Caco-2 (cell line): ENCODE data around the gene CERS6. TPM values are rescaled to one million over a fixed set of nuclear protein-coding genes. Genes with fewer than 3 reads are reported as not detected.
A peak's percentile ranks its signal among the peaks of the same experiment; 100 is the strongest.

ENCODE experiments used
- BruUV-seq: library from RNA; stranded (reverse); fragments of 400-500 nt; replicated peaks from 2 replicates; lab custom pipeline; 2021; lab: Mats Ljungman, UMichigan
- CTCF ChIA-PET: fragments of 300-600 bp; sonication (Branson Sonifier 250); formaldehyde crosslinking; loops from one replicate; lab custom pipeline; 2022; ENCODE audit warnings: antibody characterized with exemption; lab: Charles Lee
- POLR2A ChIA-PET: fragments of 300-600 bp; sonication (Branson Sonifier 250); formaldehyde crosslinking; loops from one replicate; lab custom pipeline; 2022; ENCODE audit warnings: antibody characterized with exemption; lab: Charles Lee
- DNase-seq, 2 experiments: peaks; one replicate each; pipeline versions ENCODE4 v3.0.0 to v3.0.0-alpha.2; 2020 to 2022
- H3K27me3 ChIP-seq: replicated peaks from 2 replicates; pipeline ENCODE4 v1.6.0; 2011; ENCODE audit warnings: low read length; ENCODE audit not compliant: control insufficient read depth, insufficient read depth
- H3K36me3 ChIP-seq: 2 replicates; pipeline ENCODE4 v1.5.1; 2011; ENCODE audit warnings: low read length; ENCODE audit not compliant: control insufficient read depth, insufficient read depth
- H3K4me1 ChIP-seq: fragments of 250-450 bp; sonication (Bioruptor Pico); 2 replicates; pipeline ENCODE4 v1.5.1; 2020; ENCODE audit warnings: mild to moderate bottlenecking
- H3K4me3 ChIP-seq: 2 replicates; pipeline ENCODE4 v1.5.1; 2011; ENCODE audit warnings: low read depth, mild to moderate bottlenecking, control low read depth, low read length
- H3K9me3 ChIP-seq: fragments of 250-450 bp; sonication (Bioruptor Pico); 2 replicates; pipeline ENCODE4 v1.5.1; 2020; ENCODE audit warnings: mild to moderate bottlenecking, moderate library complexity
- H3K27ac Mint-ChIP-seq: one replicate; pipeline ENCODE4 v1.8.0; 2022; ENCODE audit warnings: mixed read lengths; ENCODE audit not compliant: unreplicated experiment
- H3K27me3 Mint-ChIP-seq: one replicate; pipeline ENCODE4 v1.8.0; 2022; ENCODE audit warnings: mixed read lengths; ENCODE audit not compliant: insufficient read depth, unreplicated experiment
- H3K36me3 Mint-ChIP-seq: one replicate; pipeline ENCODE4 v1.8.0; 2022; ENCODE audit warnings: mild to moderate bottlenecking, mixed read lengths; ENCODE audit not compliant: insufficient read depth, unreplicated experiment
- H3K4me1 Mint-ChIP-seq: one replicate; pipeline ENCODE4 v1.8.0; 2022; ENCODE audit warnings: low read depth, mixed read lengths; ENCODE audit not compliant: unreplicated experiment
- H3K4me3 Mint-ChIP-seq: one replicate; pipeline ENCODE4 v1.8.0; 2022; ENCODE audit warnings: mild to moderate bottlenecking, moderate library complexity, mixed read lengths; ENCODE audit not compliant: unreplicated experiment
- H3K9me3 Mint-ChIP-seq: one replicate; pipeline ENCODE4 v1.8.0; 2022; ENCODE audit warnings: mixed read lengths; ENCODE audit not compliant: unreplicated experiment
- intact Hi-C: fragments of 100-400 bp; cut with micrococcal nuclease; formaldehyde crosslinking; loops from one replicate; pipeline ENCODE4 v1.10.0; 2022; ENCODE audit not compliant: unreplicated experiment
- total RNA-seq: library from RNA; stranded (reverse); gene quantifications from 2 replicates; pipeline ENCODE4 v1.2.3, GENCODE V29; 2022
- TF ChIP-seq, protein P1 (sequence below), 2 experiments: fragments of 200-600 bp in 1 of 2; IDR thresholded peaks; 1 replicate in 1 of 2; 2 replicates in 1 of 2; pipeline versions ENCODE4 v1.5.1 to v1.8.0; 2011 to 2022; ENCODE audit warnings: antibody characterized with exemption in 1 of 2, control low read depth in 1 of 2, inconsistent platforms in 1 of 2, low read depth in 1 of 2, low read length in 1 of 2, mild to moderate bottlenecking in 1 of 2, moderate library complexity in 1 of 2; ENCODE audit not compliant: insufficient read depth in 1 of 2, severe bottlenecking in 1 of 2, unreplicated experiment in 1 of 2

The CERS6 gene
- total RNA-seq, 1 experiment from 2014 or later: 32.7 TPM

DNA sequence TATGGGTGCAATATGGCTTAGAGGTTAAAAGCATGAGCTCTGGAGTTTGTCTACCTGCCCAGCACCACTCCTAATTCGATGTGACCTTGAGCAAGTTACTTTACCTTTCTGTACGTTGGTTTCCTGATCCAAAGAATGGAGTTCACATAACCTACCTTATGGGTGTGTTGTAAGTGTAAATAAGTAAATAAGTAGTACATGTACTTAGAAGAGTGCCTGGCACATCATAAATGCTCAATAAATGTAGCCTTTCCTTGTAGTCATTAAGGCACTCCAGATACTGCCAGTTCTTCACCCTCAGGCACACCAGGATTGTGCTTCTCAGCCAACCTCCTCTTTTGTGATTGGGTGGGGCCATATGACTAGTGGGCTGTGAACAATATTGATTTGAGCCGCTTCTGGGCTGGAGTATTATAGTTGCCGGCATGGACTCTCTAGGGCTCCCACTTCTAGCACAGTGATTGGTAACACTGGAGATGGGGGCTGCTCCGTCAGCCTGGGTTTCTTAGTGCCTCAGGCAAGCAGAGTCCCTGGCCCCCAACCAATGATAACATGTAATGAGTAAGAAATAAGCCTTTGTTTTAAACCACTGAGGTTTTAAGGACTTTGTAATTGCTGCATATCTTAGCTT is 244.7 kb downstream of the CERS6 start:
- peaks cover 21% of the 10 kb centered on the region for H3K4me1 ChIP-seq
- no peaks in the 10 kb centered on the region for H3K9me3 Mint-ChIP-seq
- H3K27me3 Mint-ChIP-seq: no peaks in the 10 kb centered on the region
- no peaks in the 10 kb centered on the region for H3K27me3 ChIP-seq
- no peak overlapping the region for H3K4me3 ChIP-seq
- CTCF ChIA-PET: no interaction called here
- no peak overlapping the region for H3K27ac Mint-ChIP-seq
- H3K36me3 ChIP-seq: no peaks in the 10 kb centered on the region; the same call in 1 of the 2 replicates
- DNase-seq: no peak
- H3K36me3 Mint-ChIP-seq: peaks cover 7% of the 10 kb centered on the region
- no TSS peak for BruUV-seq
- intact Hi-C loops: no loop called here
- H3K9me3 ChIP-seq: no peaks in the 10 kb centered on the region; the same call in 1 of the 2 replicates
- H3K4me3 Mint-ChIP-seq: no peak overlapping the region
- POLR2A ChIA-PET: no interaction called here
- TF ChIP-seq, protein P1, sequence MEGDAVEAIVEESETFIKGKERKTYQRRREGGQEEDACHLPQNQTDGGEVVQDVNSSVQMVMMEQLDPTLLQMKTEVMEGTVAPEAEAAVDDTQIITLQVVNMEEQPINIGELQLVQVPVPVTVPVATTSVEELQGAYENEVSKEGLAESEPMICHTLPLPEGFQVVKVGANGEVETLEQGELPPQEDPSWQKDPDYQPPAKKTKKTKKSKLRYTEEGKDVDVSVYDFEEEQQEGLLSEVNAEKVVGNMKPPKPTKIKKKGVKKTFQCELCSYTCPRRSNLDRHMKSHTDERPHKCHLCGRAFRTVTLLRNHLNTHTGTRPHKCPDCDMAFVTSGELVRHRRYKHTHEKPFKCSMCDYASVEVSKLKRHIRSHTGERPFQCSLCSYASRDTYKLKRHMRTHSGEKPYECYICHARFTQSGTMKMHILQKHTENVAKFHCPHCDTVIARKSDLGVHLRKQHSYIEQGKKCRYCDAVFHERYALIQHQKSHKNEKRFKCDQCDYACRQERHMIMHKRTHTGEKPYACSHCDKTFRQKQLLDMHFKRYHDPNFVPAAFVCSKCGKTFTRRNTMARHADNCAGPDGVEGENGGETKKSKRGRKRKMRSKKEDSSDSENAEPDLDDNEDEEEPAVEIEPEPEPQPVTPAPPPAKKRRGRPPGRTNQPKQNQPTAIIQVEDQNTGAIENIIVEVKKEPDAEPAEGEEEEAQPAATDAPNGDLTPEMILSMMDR (IDR thresholded peaks at IDR 0.05; ENCODE audit: insufficient read depth in 1 of 2, low read depth in 1 of 2, low read length in 1 of 2, severe bottlenecking in 1 of 2, unreplicated experiment in 1 of 2): no peak
- H3K4me1 Mint-ChIP-seq: peaks cover 22% of the 10 kb centered on the region

DNA sequence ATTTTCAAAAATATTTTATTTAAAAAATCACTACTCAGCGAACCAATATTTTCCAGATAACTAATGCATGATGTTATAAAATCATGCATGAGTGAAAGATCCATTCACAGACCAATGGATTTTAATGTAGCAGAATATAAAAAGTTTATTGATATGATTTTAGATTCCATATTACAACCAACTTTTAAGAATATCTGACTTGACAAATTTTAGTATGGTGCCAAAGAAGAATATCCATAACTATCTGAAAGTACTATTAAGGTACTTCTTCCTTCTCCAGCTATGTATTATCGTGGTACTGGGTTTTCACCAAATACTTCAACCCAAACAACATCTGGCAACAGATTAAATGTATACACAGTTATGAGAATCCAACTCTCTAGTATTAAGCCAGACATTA is 246.5 kb downstream of the CERS6 start:
- ChIA-PET CTCF (no interaction called here), POLR2A (no interaction called here)
- intact Hi-C loops: no loop called here
- H3K9me3 ChIP-seq: no peaks in the 10 kb centered on the region; the same call in 1 of the 2 replicates
- no peaks in the 10 kb centered on the region; the same call in 1 of the 2 replicates for H3K36me3 ChIP-seq
- no TSS peak for BruUV-seq
- DNase-seq: no peak
- Mint-ChIP-seq H3K4me3 (no peak overlapping the region), H3K27ac (no peak overlapping the region), H3K9me3 (no peaks in the 10 kb centered on the region), H3K27me3 (no peaks in the 10 kb centered on the region), H3K4me1 (peaks cover 27% of the 10 kb centered on the region), H3K36me3 (no peaks in the 10 kb centered on the region)
- H3K4me3 ChIP-seq: no peak overlapping the region
- TF ChIP-seq, protein P1 (IDR thresholded peaks at IDR 0.05; ENCODE audit: insufficient read depth in 1 of 2, low read depth in 1 of 2, low read length in 1 of 2, severe bottlenecking in 1 of 2, unreplicated experiment in 1 of 2): no peak
- no peaks in the 10 kb centered on the region for H3K27me3 ChIP-seq
- peaks cover 37% of the 10 kb centered on the region for H3K4me1 ChIP-seq

DNA sequence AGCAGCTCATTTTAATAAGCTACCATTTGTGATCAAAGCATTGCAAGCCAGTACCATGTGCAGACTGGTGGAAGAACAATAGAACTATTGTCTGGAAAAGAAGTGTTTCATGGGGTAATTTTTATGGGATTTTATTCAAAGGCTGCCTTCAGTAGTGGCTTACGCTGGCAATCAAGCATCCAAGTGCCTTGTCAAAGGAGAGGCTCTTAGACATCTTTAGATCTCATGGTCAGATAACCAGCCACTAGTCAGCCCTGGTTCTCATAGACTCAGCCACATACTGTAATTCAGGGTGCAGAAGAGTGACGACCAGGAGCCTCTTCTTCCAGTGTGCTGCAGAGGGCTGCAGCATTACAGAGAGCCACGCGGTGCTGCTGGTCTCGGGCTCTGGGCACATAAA is 247.9 kb downstream of the CERS6 start:
- peaks cover 38% of the 10 kb centered on the region for H3K4me1 ChIP-seq
- H3K27me3 ChIP-seq: no peaks in the 10 kb centered on the region
- POLR2A ChIA-PET: no interaction called here
- no peak overlapping the region for H3K4me3 ChIP-seq
- DNase-seq: no peak
- Mint-ChIP-seq H3K9me3 (no peaks in the 10 kb centered on the region), H3K27me3 (no peaks in the 10 kb centered on the region), H3K27ac (peak overlapping the region; percentile 67), H3K36me3 (no peaks in the 10 kb centered on the region), H3K4me1 (peaks cover 27% of the 10 kb centered on the region), H3K4me3 (no peak overlapping the region)
- BruUV-seq: no TSS peak
- TF ChIP-seq, protein P1 (IDR thresholded peaks at IDR 0.05; ENCODE audit: insufficient read depth in 1 of 2, low read depth in 1 of 2, low read length in 1 of 2, severe bottlenecking in 1 of 2, unreplicated experiment in 1 of 2): no peak
- CTCF ChIA-PET: no interaction called here
- no peaks in the 10 kb centered on the region; the same call in 1 of the 2 replicates for H3K9me3 ChIP-seq
- no peaks in the 10 kb centered on the region for H3K36me3 ChIP-seq
- intact Hi-C loops: no loop called here
